ENCODE measurements around the gene DPH3. TPM values are rescaled to one million over a fixed set of nuclear protein-coding genes. Genes with fewer than 3 reads are reported as not detected.
"Not testable (repeated sequence)": the region's sequence is repeated elsewhere in the genome, so short reads cannot be mapped to it uniquely, and the experiment has no call there.

DPH3 gene
- total RNA-seq, 2 donors from 2014 or later = 34.5 to 36.4 TPM

- Histone ChIP-seq H3K4me3 (ENCODE audit: low read length) (no peak overlapping the region), H3K36me3 (ENCODE audit: control insufficient read depth, insufficient read depth, low read length) (peaks cover 17% of the 10 kb centered on the region), H3K27me3 (ENCODE audit: control insufficient read depth, insufficient read depth, low read length, poor library complexity, severe bottlenecking) (no peaks in the 10 kb centered on the region), H3K9me3 (ENCODE audit: control insufficient read depth, low read length) (no peaks in the 10 kb centered on the region), H3K4me1 (ENCODE audit: control insufficient read depth, insufficient read depth, low read length) (no peaks in the 10 kb centered on the region), H3K27ac (ENCODE audit: low read depth, low read length) (no peak overlapping the region), H3K9ac (ENCODE audit: extremely low read depth, low read length, poor library complexity, severe bottlenecking) (no peak overlapping the region)
- no peak overlapping the region for H3K4me3 Mint-ChIP-seq
- H3K4me1 Mint-ChIP-seq = no peaks in the 10 kb centered on the region
- 92 to 96% methylated on average over 3 to 6 of the region's 6 CpGs for WGBS, 2 experiments (ENCODE audit: insufficient coverage in 1 of 2, insufficient read length in 1 of 2)
- peaks cover 2% of the 10 kb centered on the region for H3K27me3 Mint-ChIP-seq (ENCODE audit: insufficient read depth)
- peaks cover 7% of the 10 kb centered on the region for H3K36me3 Mint-ChIP-seq (ENCODE audit: low read depth)
- no peak overlapping the region for H3K27ac Mint-ChIP-seq
- no peak for DNase-seq
- no peak for TF ChIP-seq CTCF (conservative IDR thresholded peaks at IDR 0.05)
- no peaks in the 10 kb centered on the region for H3K9me3 Mint-ChIP-seq
Observed at GRCh38 chr3:16311960-16312451, 47.3 kb upstream of the DPH3 start.

GRCh38 chr3:16310486-16310885 is 45.7 kb upstream of the DPH3 start:
- 95 to 96% methylated on average over 7 of the region's 7 CpGs for WGBS, 2 experiments (ENCODE audit: insufficient coverage in 1 of 2, insufficient read length in 1 of 2)
- H3K9me3 ChIP-seq (ENCODE audit: control insufficient read depth, low read length); H3K27ac Mint-ChIP-seq; H3K27ac ChIP-seq (ENCODE audit: low read depth, low read length); H3K9ac ChIP-seq (ENCODE audit: extremely low read depth, low read length, poor library complexity, severe bottlenecking); H3K36me3 Mint-ChIP-seq (ENCODE audit: low read depth); DNase-seq; H3K4me3 ChIP-seq (ENCODE audit: low read length); H3K4me1 Mint-ChIP-seq; H3K9me3 Mint-ChIP-seq; H3K27me3 Mint-ChIP-seq (ENCODE audit: insufficient read depth); H3K4me1 ChIP-seq (ENCODE audit: control insufficient read depth, insufficient read depth, low read length); H3K27me3 ChIP-seq (ENCODE audit: control insufficient read depth, insufficient read depth, low read length, poor library complexity, severe bottlenecking); H3K36me3 ChIP-seq (ENCODE audit: control insufficient read depth, insufficient read depth, low read length); H3K4me3 Mint-ChIP-seq: not testable (repeated sequence)

GRCh38 chr3:16309558-16309957 is 44.8 kb upstream of the DPH3 start:
- Mint-ChIP-seq H3K9me3 (no peaks in the 10 kb centered on the region), H3K27me3 (ENCODE audit: insufficient read depth) (peaks cover 2% of the 10 kb centered on the region), H3K27ac (no peak overlapping the region), H3K4me1 (no peaks in the 10 kb centered on the region), H3K4me3 (no peak overlapping the region), H3K36me3 (ENCODE audit: low read depth) (peaks cover 12% of the 10 kb centered on the region)
- Histone ChIP-seq H3K4me1 (ENCODE audit: control insufficient read depth, insufficient read depth, low read length) (no peaks in the 10 kb centered on the region), H3K4me3 (ENCODE audit: low read length) (no peak overlapping the region), H3K36me3 (ENCODE audit: control insufficient read depth, insufficient read depth, low read length) (peaks cover 5% of the 10 kb centered on the region), H3K27me3 (ENCODE audit: control insufficient read depth, insufficient read depth, low read length, poor library complexity, severe bottlenecking) (no peaks in the 10 kb centered on the region), H3K27ac (ENCODE audit: low read depth, low read length) (no peak overlapping the region), H3K9ac (ENCODE audit: extremely low read depth, low read length, poor library complexity, severe bottlenecking) (no peak overlapping the region), H3K9me3 (ENCODE audit: control insufficient read depth, low read length) (no peaks in the 10 kb centered on the region)
- TF ChIP-seq CTCF (conservative IDR thresholded peaks at IDR 0.05) = no peak
- DNase-seq = no peak
- WGBS, 2 experiments (ENCODE audit: insufficient coverage in 1 of 2, insufficient read length in 1 of 2) = 69% methylated on average over 1 of the region's 2 CpGs; no CpG with 5 or more reads in 1 of the 2 experiments

- no peak overlapping the region for H3K27ac Mint-ChIP-seq
- no peaks in the 10 kb centered on the region for H3K9me3 Mint-ChIP-seq
- no peak overlapping the region for H3K4me3 Mint-ChIP-seq
- Histone ChIP-seq H3K4me3 (ENCODE audit: low read length) (no peak overlapping the region), H3K9ac (ENCODE audit: extremely low read depth, low read length, poor library complexity, severe bottlenecking) (no peak overlapping the region), H3K27me3 (ENCODE audit: control insufficient read depth, insufficient read depth, low read length, poor library complexity, severe bottlenecking) (no peaks in the 10 kb centered on the region), H3K36me3 (ENCODE audit: control insufficient read depth, insufficient read depth, low read length) (peaks cover 4% of the 10 kb centered on the region), H3K27ac (ENCODE audit: low read depth, low read length) (no peak overlapping the region), H3K9me3 (ENCODE audit: control insufficient read depth, low read length) (no peaks in the 10 kb centered on the region), H3K4me1 (ENCODE audit: control insufficient read depth, insufficient read depth, low read length) (no peaks in the 10 kb centered on the region)
- no CpG with 5 or more reads among the region's 1 CpG for WGBS, 2 experiments (ENCODE audit: insufficient coverage in 1 of 2, insufficient read length in 1 of 2)
- TF ChIP-seq CTCF (conservative IDR thresholded peaks at IDR 0.05) = no peak
- no peaks in the 10 kb centered on the region for H3K4me1 Mint-ChIP-seq
- no peak for DNase-seq
- H3K27me3 Mint-ChIP-seq (ENCODE audit: insufficient read depth) = peaks cover 2% of the 10 kb centered on the region
- H3K36me3 Mint-ChIP-seq (ENCODE audit: low read depth) = peaks cover 14% of the 10 kb centered on the region
Observed at GRCh38 chr3:16308727-16309126, 44.0 kb upstream of the DPH3 start.

Data from endodermal cell (in vitro differentiated cells).